HepG2 (cell line): Measurements from ENCODE around the gene SMR3B. TPM values are rescaled to one million over a fixed set of nuclear protein-coding genes. Genes with fewer than 3 reads are reported as not detected.

Experiments used
- ATF6 ChIP-seq: sonication (generic); formaldehyde crosslinking; conservative IDR thresholded peaks from 2 replicates; pipeline ENCODE4 v1.4.0; 2020; ENCODE audit warnings: missing genetic modification reagents
- CBX5 ChIP-seq: sonication (generic); formaldehyde crosslinking; IDR thresholded peaks from 2 replicates; pipeline ENCODE4 v1.4.0; 2020; ENCODE audit warnings: missing genetic modification reagents, borderline replicate concordance
- JARID2 ChIP-seq: sonication (generic); formaldehyde crosslinking; IDR thresholded peaks from 2 replicates; pipeline ENCODE4 v1.8.1; 2023; ENCODE audit warnings: missing genetic modification reagents, inconsistent platforms; ENCODE audit not compliant: insufficient replicate concordance
- MTA3 ChIP-seq: sonication (generic); formaldehyde crosslinking; IDR thresholded peaks from 2 replicates; pipeline ENCODE4 v1.4.0; 2020; ENCODE audit warnings: missing genetic modification reagents
- NR0B2 ChIP-seq: sonication (generic); formaldehyde crosslinking; IDR thresholded peaks from 2 replicates; pipeline ENCODE4 v1.4.0; 2020; ENCODE audit warnings: mild to moderate bottlenecking, missing genetic modification reagents
- NR1H2 ChIP-seq: sonication (generic); formaldehyde crosslinking; IDR thresholded peaks from 2 replicates; pipeline ENCODE4 v1.8.1; 2022; ENCODE audit warnings: low read depth, missing genetic modification reagents, borderline replicate concordance
- RFX3 ChIP-seq: IDR thresholded peaks from 2 replicates; pipeline ENCODE4 v1.6.1; 2016; ENCODE audit warnings: missing biosample characterization, missing genetic modification reagents
- TSC22D2 ChIP-seq: sonication (generic); formaldehyde crosslinking; IDR thresholded peaks from 2 replicates; pipeline ENCODE4 v1.5.1; 2020; ENCODE audit warnings: missing genetic modification reagents, mild to moderate bottlenecking, borderline replicate concordance
- ZFY ChIP-seq: sonication (generic); formaldehyde crosslinking; IDR thresholded peaks from 2 replicates; pipeline ENCODE4 v1.4.0; 2020; ENCODE audit warnings: missing genetic modification reagents
- ZHX1 ChIP-seq: sonication (generic); formaldehyde crosslinking; IDR thresholded peaks from 2 replicates; pipeline ENCODE4 v1.8.1; 2022; ENCODE audit warnings: low read depth, mild to moderate bottlenecking, missing genetic modification reagents
- ZNF460 ChIP-seq: sonication (generic); formaldehyde crosslinking; IDR thresholded peaks from 2 replicates; pipeline ENCODE4 v1.5.1; 2020; ENCODE audit warnings: missing genetic modification reagents, mild to moderate bottlenecking, borderline replicate concordance
- ZNF574 ChIP-seq: sonication (generic); formaldehyde crosslinking; IDR thresholded peaks from 2 replicates; pipeline ENCODE4 v1.4.0; 2020; ENCODE audit warnings: missing genetic modification reagents
- ZNF607 ChIP-seq: sonication (generic); formaldehyde crosslinking; IDR thresholded peaks from 2 replicates; pipeline ENCODE4 v1.5.1; 2020; ENCODE audit warnings: missing genetic modification reagents, mild to moderate bottlenecking, borderline replicate concordance
- ZNF746 ChIP-seq: sonication (generic); formaldehyde crosslinking; IDR thresholded peaks from 2 replicates; pipeline ENCODE4 v1.8.0; 2022; ENCODE audit warnings: mild to moderate bottlenecking, missing genetic modification reagents
- polyA plus RNA-seq, 8 experiments: library from polyadenylated mRNA; depleted of rRNA in 3 of 8; stranded (reverse) in 7 of 8; unstranded in 1 of 8; fragments of >200 nt; fragmentation: Illumina TruSeq in 4 of 8; extraction: Trizol in 4 of 8; gene quantifications; 2 replicates each; pipeline versions ENCODE4 v1.2.1 to v1.2.3, GENCODE V29; 2011 to 2016; ENCODE audit warnings: low read depth in 4 of 8, missing spikeins in 1 of 8, mixed read lengths in 1 of 8; ENCODE audit not compliant: insufficient read depth in 1 of 8
- total RNA-seq, 5 experiments: library from RNA; depleted of rRNA; stranded (reverse); fragments of >200 nt; fragmentation: Illumina TruSeq; extraction: Trizol; gene quantifications; 2 replicates each; pipeline ENCODE4 v1.2.3, GENCODE V29; 2016; ENCODE audit warnings: low read depth in 1 of 5
- TF ChIP-seq, protein P1 (sequence below): sonication (generic); formaldehyde crosslinking; IDR thresholded peaks from 2 replicates; pipeline ENCODE4 v1.4.0; 2020; ENCODE audit warnings: missing genetic modification reagents

Gene SMR3B
- total and polyA plus RNA-seq, 2 of the 13 experiments (the other 11 are each of a cell fraction or from before 2014, with no cell fraction given) = not detected

DNA sequence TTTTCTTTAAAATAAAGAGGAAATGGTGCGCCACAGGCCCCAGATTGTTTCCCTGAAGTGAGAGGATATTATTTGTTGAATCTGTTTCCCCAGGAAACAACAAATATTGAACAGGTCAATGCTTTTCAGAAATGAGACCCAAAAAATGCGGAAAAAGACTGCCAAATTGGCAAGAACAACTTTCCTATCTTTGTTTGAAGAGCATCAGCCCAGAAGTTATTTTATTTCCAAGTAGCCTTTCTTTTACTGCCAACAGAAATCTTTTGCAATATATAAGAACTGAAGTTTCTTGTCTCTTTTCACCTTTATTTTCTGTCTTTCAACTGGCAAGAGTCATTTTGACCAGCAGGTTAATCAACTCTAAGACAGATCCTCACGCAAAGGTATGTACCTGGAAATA lies 22.5 kb upstream of the SMR3B start, which contains the start of gene SMR3A (continued):
- TF ChIP-seq JARID2 (CRISPR knock-in tag) = no peak
- TF ChIP-seq RFX3 = no peak
- TF ChIP-seq ZNF607 = no peak
- no peak for TF ChIP-seq NR1H2 (CRISPR knock-in tag)
- TF ChIP-seq ATF6 (CRISPR knock-in tag) = no peak
- TF ChIP-seq MTA3 = no peak
- TF ChIP-seq ZFY = no peak
- TF ChIP-seq, protein P1, sequence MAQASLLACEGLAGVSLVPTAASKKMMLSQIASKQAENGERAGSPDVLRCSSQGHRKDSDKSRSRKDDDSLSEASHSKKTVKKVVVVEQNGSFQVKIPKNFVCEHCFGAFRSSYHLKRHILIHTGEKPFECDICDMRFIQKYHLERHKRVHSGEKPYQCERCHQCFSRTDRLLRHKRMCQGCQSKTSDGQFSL (CRISPR knock-in tag) = no peak
- TF ChIP-seq ZHX1 (CRISPR knock-in tag) = no peak
- TF ChIP-seq ZNF460 = no peak
- TF ChIP-seq CBX5 (CRISPR knock-in tag) = no peak
- no peak for TF ChIP-seq ZNF574 (CRISPR knock-in tag)
- TF ChIP-seq NR0B2 (CRISPR knock-in tag) = no peak
- TF ChIP-seq ZNF746 = no peak
- no peak for TF ChIP-seq TSC22D2 (CRISPR knock-in tag)
- TF ChIP-seq, all 625 proteins: peak for 0
